HCT116 (cell line): Measurements from ENCODE around the gene ACP3. TPM values are rescaled to one million over a fixed set of nuclear protein-coding genes. Genes with fewer than 3 reads are reported as not detected.
"Not testable (repeated sequence)": the region's sequence is repeated elsewhere in the genome, so short reads cannot be mapped to it uniquely, and the experiment has no call there.

ENCODE experiments used
- ATAC-seq: fragments of 200-7000 bp; cut with Tn5 transposase; 2 replicates; pipeline ENCODE4 v1.9.1; 2020; ENCODE audit warnings: mild to moderate bottlenecking, moderate library complexity
- BruUV-seq: library from RNA; stranded (reverse); fragments of 400-500 nt; replicated peaks from 2 replicates; lab custom pipeline; 2021; lab: Mats Ljungman, UMichigan
- CTCF ChIA-PET: fragments of 300-600 bp; sonication (Branson Sonifier 250); formaldehyde crosslinking; loops from one replicate; lab custom pipeline; 2021; ENCODE audit warnings: antibody characterized with exemption; lab: Charles Lee
- POLR2A ChIA-PET: fragments of 300-600, 350-600 bp; sonication (Branson Sonifier 250); formaldehyde crosslinking; loops from one replicate; lab custom pipeline; 2021; ENCODE audit warnings: antibody characterized with exemption; lab: Charles Lee
- RAD21 ChIA-PET, 2 experiments: fragments of 300-600 bp; sonication (Branson Sonifier 250); formaldehyde crosslinking; loops; one replicate each; lab custom pipeline; 2023; ENCODE audit warnings: low total read pairs in 2 of 2; ENCODE audit not compliant: uncharacterized antibody in 2 of 2, unreplicated experiment in 2 of 2, low non-redundant PET in 1 of 2; lab: Charles Lee
- DNase-seq: peaks from one replicate; pipeline ENCODE4 v3.0.0-alpha.2; 2010; ENCODE audit warnings: low read depth, low spot score
- H2AFZ ChIP-seq: fragments of 200-600 bp; shearing (Covaris generic), sonication (generic); 2 replicates; pipeline ENCODE4 v1.6.1; 2017; ENCODE audit warnings: low read depth, mixed run types, mixed read lengths, antibody characterized with exemption, low read length; ENCODE audit not compliant: poor library complexity, severe bottlenecking
- H3K27ac ChIP-seq: 2 replicates; pipeline ENCODE4 v1.5.1; 2012; ENCODE audit warnings: low read depth, low read length
- H3K27me3 ChIP-seq: fragments of 200-600 bp; sonication (generic); 2 replicates; pipeline ENCODE4 v1.6.1; 2016; ENCODE audit warnings: mixed run types, low read length, mixed read lengths; ENCODE audit not compliant: insufficient read depth
- H3K36me3 ChIP-seq, 2 experiments: fragments of 200-500 bp in 1 of 2; fragments of 200-600 bp in 1 of 2; sonication (Bioruptor generic) in 1 of 2; sonication (generic) in 1 of 2; 2 replicates each; pipeline versions ENCODE4 v1.5.1 to v1.6.1; 2014 to 2016; ENCODE audit warnings: low read length in 2 of 2, inconsistent platforms in 1 of 2, mixed read lengths in 1 of 2, mixed run types in 1 of 2; ENCODE audit not compliant: insufficient read depth in 2 of 2, control insufficient read depth in 1 of 2
- H3K4me1 ChIP-seq, 2 experiments: fragments of 200-600 bp in 1 of 2; sonication (generic) in 1 of 2; 2 replicates each; pipeline versions ENCODE4 v1.5.1 to v1.6.1; 2012 to 2017; ENCODE audit warnings: low read length in 2 of 2, inconsistent platforms in 1 of 2, mild to moderate bottlenecking in 1 of 2, mixed read lengths in 1 of 2, mixed run types in 1 of 2, moderate library complexity in 1 of 2; ENCODE audit not compliant: insufficient read depth in 2 of 2, control insufficient read depth in 1 of 2
- H3K4me2 ChIP-seq: fragments of 200-600 bp; sonication (generic); 2 replicates; pipeline ENCODE4 v1.6.1; 2017; ENCODE audit warnings: mixed run types, low read length, mixed read lengths
- H3K4me3 ChIP-seq, 2 experiments: fragments of 200-600 bp in 1 of 2; sonication (generic) in 1 of 2; replicated peaks in 1 of 2; 2 replicates each; pipeline ENCODE4 v1.5.1; 2011 to 2016; ENCODE audit warnings: low read length in 2 of 2, control low read depth in 1 of 2, low read depth in 1 of 2, mild to moderate bottlenecking in 1 of 2, mixed read lengths in 1 of 2, mixed run types in 1 of 2
- H3K79me2 ChIP-seq: fragments of 200-600 bp; sonication (generic); 2 replicates; pipeline ENCODE4 v1.6.1; 2017; ENCODE audit warnings: mild to moderate bottlenecking, mixed run types, low read length, moderate library complexity, mixed read lengths; ENCODE audit not compliant: insufficient read depth
- H3K9ac ChIP-seq: fragments of 200-600 bp; sonication (generic); 2 replicates; pipeline ENCODE4 v1.6.1; 2016; ENCODE audit warnings: low read length, mixed read lengths
- H3K9me2 ChIP-seq: fragments of 200-600 bp; sonication (generic), shearing (Covaris generic); 2 replicates; pipeline ENCODE4 v1.6.1; 2017; ENCODE audit warnings: mixed run types, mild to moderate bottlenecking, moderate library complexity; ENCODE audit not compliant: insufficient read depth
- H3K9me3 ChIP-seq, 2 experiments: fragments of 200-500 bp in 1 of 2; fragments of 200-600 bp in 1 of 2; sonication (Bioruptor generic) in 1 of 2; sonication (generic) in 1 of 2; 2 replicates each; pipeline ENCODE4 v1.6.1; 2014 to 2017; ENCODE audit warnings: low read length in 2 of 2, mixed read lengths in 2 of 2, inconsistent platforms in 1 of 2, low read depth in 1 of 2, mild to moderate bottlenecking in 1 of 2, mixed run types in 1 of 2, moderate library complexity in 1 of 2; ENCODE audit not compliant: control insufficient read depth in 1 of 2, insufficient read depth in 1 of 2
- H4K20me1 ChIP-seq: fragments of 200-600 bp; sonication (generic), shearing (Covaris generic); 2 replicates; pipeline ENCODE4 v1.6.1; 2017; ENCODE audit warnings: mixed run types, mild to moderate bottlenecking, moderate library complexity; ENCODE audit not compliant: insufficient read depth
- CBX3 ChIP-seq: IDR thresholded peaks from 2 replicates; pipeline ENCODE4 v1.6.1; 2012; ENCODE audit warnings: low read depth
- CEBPB ChIP-seq: IDR thresholded peaks from 2 replicates; pipeline ENCODE4 v1.6.1; 2012; ENCODE audit warnings: low read depth
- ELF1 ChIP-seq: IDR thresholded peaks from 2 replicates; pipeline ENCODE4 v1.6.1; 2012; ENCODE audit warnings: low read depth, borderline replicate concordance
- EZH2 ChIP-seq: fragments of 200-600 bp; sonication (generic); IDR thresholded peaks from 2 replicates; pipeline ENCODE4 v1.6.1; 2017; ENCODE audit warnings: antibody characterized with exemption, mixed run types
- JUND ChIP-seq: IDR thresholded peaks from 2 replicates; pipeline ENCODE4 v1.6.1; 2012
- POLR2A ChIP-seq: IDR thresholded peaks from 2 replicates; pipeline ENCODE4 v1.7.0; 2011; ENCODE audit warnings: borderline replicate concordance; ENCODE audit not compliant: insufficient read depth, insufficient read length; ENCODE audit errors: extremely low read depth
- RAD21 ChIP-seq: IDR thresholded peaks from 2 replicates; pipeline ENCODE4 v1.6.1; 2012; ENCODE audit warnings: low read depth, mild to moderate bottlenecking
- SIN3A ChIP-seq: IDR thresholded peaks from 2 replicates; pipeline ENCODE4 v1.6.1; 2012; ENCODE audit warnings: low read depth
- ZNF274 ChIP-seq: fragments of 200-500 bp; sonication (Bioruptor generic); IDR thresholded peaks from 2 replicates; pipeline ENCODE4 v1.6.1; 2014; ENCODE audit warnings: mild to moderate bottlenecking, low read depth, low read length, inconsistent platforms
- intact Hi-C: fragments of 100-400 bp; cut with micrococcal nuclease; formaldehyde crosslinking; loops from 2 replicates; pipeline ENCODE4 v1.10.0; 2022
- total RNA-seq: library from RNA; stranded (reverse); gene quantifications from one replicate; pipeline ENCODE4 v1.2.1, GENCODE V29; 2021; ENCODE audit not compliant: unreplicated experiment
- TF ChIP-seq, protein P1 (sequence below): IDR thresholded peaks from 2 replicates; pipeline ENCODE4 v1.6.1; 2012
- TF ChIP-seq, protein P2 (sequence below): IDR thresholded peaks from 2 replicates; pipeline ENCODE4 v1.6.1; 2012
- TF ChIP-seq, protein P3 (sequence below): IDR thresholded peaks from 2 replicates; pipeline ENCODE4 v1.6.1; 2012; ENCODE audit warnings: low read depth

ACP3 gene
- total RNA-seq, 1 experiment from 2014 or later, result 0.79 TPM

DNA sequence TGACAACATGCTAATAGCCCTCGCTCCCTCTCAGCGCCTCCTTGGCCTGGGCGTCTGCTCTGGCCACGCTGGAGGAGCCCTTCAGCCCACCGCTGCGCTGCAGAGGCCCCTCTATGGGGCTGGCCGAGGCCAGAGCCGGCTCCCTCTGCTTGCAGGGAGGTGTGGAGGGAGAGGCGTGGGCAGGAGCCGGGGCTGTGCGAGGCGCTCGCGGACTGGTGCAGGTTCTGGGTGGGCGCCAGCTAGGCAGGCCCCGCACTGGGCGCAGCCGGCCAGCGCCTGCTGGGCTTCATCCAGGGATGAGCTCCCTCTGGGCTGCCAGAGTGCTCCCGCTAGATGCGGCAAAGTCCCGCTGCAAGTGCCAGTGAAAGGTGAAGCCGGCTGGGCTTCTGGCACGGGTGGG, 79.0 kb downstream of the ACP3 start:
- CTCF ChIA-PET, result interaction anchor here (4.3 kb wide), 1 partner anchor 139 kb away, joined by 36 read pairs; no protein-coding TSS in a partner anchor
- H3K9me3 ChIP-seq, result no peaks in the 10 kb centered on the region
- intact Hi-C loops, result loop anchor here (5.0 to 10.0 kb wide), 2 partner anchors 359 to 1371 kb away; partner anchors contain the start of genes ASTE1, CPNE4 and NEK11
- H3K4me1 ChIP-seq, result no peaks in the 10 kb centered on the region; a peak in 1 of 4 replicates
- no peak for DNase-seq
- RAD21 ChIA-PET, result no interaction called here
- BruUV-seq, result no TSS peak
- no peak overlapping the region for H2AFZ ChIP-seq
- H3K36me3 ChIP-seq, result no peaks in the 10 kb centered on the region
- POLR2A ChIA-PET, result no interaction called here
- ATAC-seq, result no peak
- no peak overlapping the region for H3K4me2 ChIP-seq
- no peak overlapping the region for H3K4me3 ChIP-seq
- H4K20me1 ChIP-seq, result no peaks in the 10 kb centered on the region
- no peak overlapping the region for H3K9ac ChIP-seq
- H3K27ac ChIP-seq, result no peak overlapping the region
- H3K9me2 ChIP-seq, result no peaks in the 10 kb centered on the region
- TF ChIP-seq SIN3A (no peak), JUND (no peak), ELF1 (no peak), CEBPB (no peak), POLR2A (no peak), CBX3 (no peak), ZNF274 (no peak), RAD21 (no peak), EZH2 (no peak)
- TF ChIP-seq, protein P1, sequence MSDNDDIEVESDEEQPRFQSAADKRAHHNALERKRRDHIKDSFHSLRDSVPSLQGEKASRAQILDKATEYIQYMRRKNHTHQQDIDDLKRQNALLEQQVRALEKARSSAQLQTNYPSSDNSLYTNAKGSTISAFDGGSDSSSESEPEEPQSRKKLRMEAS, result no peak
- TF ChIP-seq, protein P2, sequence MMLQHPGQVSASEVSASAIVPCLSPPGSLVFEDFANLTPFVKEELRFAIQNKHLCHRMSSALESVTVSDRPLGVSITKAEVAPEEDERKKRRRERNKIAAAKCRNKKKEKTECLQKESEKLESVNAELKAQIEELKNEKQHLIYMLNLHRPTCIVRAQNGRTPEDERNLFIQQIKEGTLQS, result no peak
- TF ChIP-seq, protein P3, sequence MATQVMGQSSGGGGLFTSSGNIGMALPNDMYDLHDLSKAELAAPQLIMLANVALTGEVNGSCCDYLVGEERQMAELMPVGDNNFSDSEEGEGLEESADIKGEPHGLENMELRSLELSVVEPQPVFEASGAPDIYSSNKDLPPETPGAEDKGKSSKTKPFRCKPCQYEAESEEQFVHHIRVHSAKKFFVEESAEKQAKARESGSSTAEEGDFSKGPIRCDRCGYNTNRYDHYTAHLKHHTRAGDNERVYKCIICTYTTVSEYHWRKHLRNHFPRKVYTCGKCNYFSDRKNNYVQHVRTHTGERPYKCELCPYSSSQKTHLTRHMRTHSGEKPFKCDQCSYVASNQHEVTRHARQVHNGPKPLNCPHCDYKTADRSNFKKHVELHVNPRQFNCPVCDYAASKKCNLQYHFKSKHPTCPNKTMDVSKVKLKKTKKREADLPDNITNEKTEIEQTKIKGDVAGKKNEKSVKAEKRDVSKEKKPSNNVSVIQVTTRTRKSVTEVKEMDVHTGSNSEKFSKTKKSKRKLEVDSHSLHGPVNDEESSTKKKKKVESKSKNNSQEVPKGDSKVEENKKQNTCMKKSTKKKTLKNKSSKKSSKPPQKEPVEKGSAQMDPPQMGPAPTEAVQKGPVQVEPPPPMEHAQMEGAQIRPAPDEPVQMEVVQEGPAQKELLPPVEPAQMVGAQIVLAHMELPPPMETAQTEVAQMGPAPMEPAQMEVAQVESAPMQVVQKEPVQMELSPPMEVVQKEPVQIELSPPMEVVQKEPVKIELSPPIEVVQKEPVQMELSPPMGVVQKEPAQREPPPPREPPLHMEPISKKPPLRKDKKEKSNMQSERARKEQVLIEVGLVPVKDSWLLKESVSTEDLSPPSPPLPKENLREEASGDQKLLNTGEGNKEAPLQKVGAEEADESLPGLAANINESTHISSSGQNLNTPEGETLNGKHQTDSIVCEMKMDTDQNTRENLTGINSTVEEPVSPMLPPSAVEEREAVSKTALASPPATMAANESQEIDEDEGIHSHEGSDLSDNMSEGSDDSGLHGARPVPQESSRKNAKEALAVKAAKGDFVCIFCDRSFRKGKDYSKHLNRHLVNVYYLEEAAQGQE, result no peak
- no peaks in the 10 kb centered on the region for H3K27me3 ChIP-seq
- no peaks in the 10 kb centered on the region for H3K79me2 ChIP-seq

DNA sequence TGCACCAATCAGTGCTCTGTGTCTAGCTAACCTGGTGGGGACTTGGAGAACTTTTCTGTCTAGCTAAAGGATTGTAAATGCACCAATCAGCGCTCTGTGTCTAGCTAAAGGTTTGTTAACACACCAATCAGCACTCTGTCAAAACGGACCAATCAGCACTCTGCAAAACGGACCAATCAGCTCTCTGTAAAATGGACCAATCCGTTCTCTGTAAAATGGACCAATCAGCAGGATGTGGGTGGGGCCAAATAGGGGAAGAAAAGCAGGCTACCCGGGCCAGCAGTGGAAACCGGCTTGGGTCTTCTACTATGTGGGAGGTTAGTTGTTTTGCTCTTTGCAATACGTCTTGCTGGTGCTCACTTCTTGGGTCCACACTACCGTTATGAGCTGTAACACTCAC, 79.6 kb downstream of the ACP3 start:
- H3K9me2 ChIP-seq, H3K4me2 ChIP-seq, H3K79me2 ChIP-seq, H3K27me3 ChIP-seq, H3K27ac ChIP-seq, BruUV-seq, H3K4me1 ChIP-seq, H3K9ac ChIP-seq, POLR2A ChIA-PET, ATAC-seq, DNase-seq, H3K36me3 ChIP-seq, H2AFZ ChIP-seq, H4K20me1 ChIP-seq, RAD21 ChIA-PET, H3K9me3 ChIP-seq, H3K4me3 ChIP-seq: not testable (repeated sequence)
- intact Hi-C loops, result loop anchor here (5.0 to 10.0 kb wide), 2 partner anchors 359 to 1372 kb away; partner anchors contain the start of genes ASTE1, CPNE4 and NEK11
- CTCF ChIA-PET, result interaction anchor here (1.1 to 4.3 kb wide), 2 partner anchors 140 to 186 kb away, joined by 3 to 36 read pairs; no protein-coding TSS in a partner anchor
